GM03348 (cell line): ENCODE data around the gene NHSL1.

Experiments
- DNase-seq: peaks from one replicate; pipeline ENCODE4 v3.0.0; 2012; ENCODE audit warnings: low spot score

The NHSL1 gene

DNA sequence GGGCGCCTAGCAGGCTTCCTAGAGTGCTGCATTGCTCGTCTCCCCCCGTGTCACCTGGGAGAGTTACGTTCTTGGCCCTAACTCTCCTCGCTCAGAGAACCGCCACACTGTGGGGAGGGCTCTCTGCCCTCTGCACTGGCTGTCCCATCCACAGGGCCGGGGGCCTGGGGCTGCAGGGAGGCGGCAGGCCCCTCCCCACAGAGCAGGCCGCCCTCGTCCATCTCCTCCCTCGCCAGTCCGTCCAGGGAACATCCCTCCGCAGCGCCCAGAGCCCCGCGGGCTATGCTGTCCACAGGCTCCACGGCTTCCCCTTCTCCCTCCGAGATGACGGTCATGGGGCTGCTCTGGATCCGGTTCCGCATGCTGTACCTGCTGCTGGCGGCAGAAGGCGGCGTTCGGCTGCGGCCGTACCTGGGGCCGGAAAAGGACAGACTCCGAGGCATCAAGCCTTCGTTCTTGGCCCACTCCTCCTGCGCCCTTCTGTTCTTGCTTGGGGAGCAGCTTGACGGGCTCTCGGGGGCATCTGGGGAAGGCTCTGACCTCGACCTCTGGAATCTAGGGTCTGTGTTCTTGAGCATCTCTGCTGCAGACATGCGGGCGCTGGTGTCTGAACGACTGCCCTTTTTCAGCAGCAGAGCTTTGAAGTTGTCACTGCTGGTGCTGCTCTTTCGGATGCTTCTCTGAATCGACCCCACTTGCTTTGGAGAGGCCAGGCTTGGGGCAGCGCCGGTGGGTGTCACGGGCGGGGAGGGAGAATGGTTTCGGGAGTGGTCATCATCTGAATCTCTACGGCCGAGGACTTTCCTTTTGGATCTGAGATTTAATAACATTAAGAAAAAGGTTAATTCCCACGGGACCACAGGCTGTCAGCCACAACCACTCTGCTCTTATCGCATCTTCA is 75.0 kb downstream of the NHSL1 start:
- DNase-seq: no peak

DNA sequence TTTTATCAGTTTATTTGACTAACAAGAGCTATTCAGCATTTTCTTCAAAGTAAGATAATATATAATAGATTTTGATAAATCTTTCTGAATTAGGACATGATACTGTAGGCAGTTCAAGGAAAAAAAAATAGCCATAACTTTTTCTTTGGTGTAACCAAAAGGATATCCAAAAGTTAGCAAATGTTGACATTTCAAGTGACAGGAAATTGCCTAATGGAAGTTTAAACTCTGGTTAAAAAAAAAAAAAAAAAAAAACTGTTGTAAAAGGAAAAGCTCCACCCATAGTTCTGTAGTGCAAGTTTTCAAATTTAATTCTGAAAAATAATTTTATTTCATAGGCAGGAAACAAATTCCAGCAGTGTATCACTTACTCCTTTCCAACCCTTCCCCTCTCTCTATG is 76.4 kb downstream of the NHSL1 start:
- no peak for DNase-seq

- no peak for DNase-seq
Observed at GRCh38 chr6:138421608-138422007, 77.7 kb downstream of the NHSL1 start.

DNA sequence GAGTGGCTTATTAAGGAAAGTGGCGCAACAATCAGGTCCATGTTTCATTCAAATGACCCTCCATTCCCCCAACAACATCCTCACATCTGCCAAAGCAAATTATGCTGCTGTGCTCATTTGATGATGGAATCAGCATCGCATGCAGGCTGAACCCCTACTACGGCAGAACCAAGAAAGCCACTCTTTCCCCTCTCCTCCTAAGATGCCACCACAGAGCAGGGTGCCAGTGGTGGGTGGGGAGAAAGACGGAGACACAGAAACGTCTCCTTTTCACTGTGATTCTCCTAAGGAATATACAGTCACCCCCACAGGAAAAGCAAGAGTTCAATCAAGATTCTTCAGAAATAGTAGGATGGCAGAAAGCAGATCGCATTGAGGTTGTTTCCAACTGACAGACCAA is 78.2 kb downstream of the NHSL1 start:
- no peak for DNase-seq

- no peak for DNase-seq
Observed at GRCh38 chr6:138420356-138420755, 78.9 kb downstream of the NHSL1 start.

DNA sequence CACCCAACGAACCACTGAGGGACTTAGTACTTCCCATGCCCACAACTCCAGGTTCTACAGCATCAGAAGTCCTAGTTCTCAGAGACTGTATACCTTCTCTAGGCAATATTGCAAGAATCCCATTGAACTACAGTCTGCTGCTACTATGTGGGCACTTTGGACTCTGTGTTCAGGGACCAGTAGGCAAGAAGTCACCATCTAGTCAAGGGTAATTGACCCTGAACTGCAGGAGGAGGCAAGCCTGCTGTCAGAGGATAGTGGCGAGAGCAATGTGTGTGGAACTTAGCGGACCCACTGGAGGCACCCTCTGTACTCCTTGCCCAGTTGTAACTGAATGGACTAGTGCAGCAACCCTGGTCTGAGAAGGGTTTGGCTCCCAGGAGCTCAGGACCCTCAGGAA is 79.5 kb downstream of the NHSL1 start:
- DNase-seq: no peak

- DNase-seq: no peak
Observed at GRCh38 chr6:138418118-138418742, 81.1 kb downstream of the NHSL1 start.

DNA sequence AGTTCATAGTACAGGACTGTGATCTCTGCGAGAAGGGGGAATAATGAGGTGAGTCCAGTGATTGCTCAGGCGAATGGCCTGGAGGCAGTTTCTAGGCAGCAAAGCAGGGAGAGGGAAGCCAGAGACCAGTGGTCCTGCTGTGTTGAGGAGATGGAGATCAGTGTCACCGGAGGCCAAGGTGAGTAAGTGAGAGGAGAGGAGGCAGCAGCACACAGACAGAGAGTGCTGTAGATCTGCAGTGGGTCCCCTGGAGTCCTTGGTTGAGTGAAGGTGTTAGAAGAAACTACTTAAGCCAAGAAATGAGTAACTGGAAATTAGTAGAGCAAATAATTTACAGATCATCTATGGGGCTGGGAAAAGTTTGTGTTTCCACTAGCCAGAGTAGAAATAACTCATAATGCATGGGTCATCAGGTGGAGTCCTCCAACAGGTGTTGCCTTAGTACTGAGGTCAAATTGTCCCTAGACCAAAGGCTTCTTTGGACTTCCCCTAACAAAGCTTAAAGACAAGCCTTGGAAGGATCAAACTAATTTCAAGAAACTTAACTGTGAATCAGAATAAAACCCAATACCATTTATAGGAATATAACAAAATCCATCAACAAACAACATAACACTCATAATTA is 81.7 kb downstream of the NHSL1 start:
- no peak for DNase-seq

DNA sequence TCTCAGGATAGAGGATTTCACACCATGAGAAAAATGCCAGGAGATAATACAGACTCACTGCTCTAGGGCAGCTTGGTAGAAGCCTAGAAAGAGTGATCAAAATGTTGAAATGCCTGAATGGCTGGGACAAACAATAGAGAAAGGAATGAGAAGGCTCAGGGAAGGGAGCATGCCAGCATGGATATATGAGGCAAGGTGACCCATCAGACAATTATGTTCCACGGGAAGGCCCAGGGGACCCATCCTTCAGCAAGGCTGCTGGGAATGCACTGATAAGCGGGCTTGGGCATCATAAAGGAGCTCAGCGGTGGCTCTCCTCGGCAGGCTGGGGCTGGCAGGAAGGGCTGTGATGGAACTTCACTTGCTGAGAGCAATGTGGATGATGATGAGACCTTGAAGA is 83.1 kb downstream of the NHSL1 start:
- no peak for DNase-seq

GRCh38 chr6:138415125-138415524 is 84.2 kb downstream of the NHSL1 start:
- DNase-seq: no peak

DNA sequence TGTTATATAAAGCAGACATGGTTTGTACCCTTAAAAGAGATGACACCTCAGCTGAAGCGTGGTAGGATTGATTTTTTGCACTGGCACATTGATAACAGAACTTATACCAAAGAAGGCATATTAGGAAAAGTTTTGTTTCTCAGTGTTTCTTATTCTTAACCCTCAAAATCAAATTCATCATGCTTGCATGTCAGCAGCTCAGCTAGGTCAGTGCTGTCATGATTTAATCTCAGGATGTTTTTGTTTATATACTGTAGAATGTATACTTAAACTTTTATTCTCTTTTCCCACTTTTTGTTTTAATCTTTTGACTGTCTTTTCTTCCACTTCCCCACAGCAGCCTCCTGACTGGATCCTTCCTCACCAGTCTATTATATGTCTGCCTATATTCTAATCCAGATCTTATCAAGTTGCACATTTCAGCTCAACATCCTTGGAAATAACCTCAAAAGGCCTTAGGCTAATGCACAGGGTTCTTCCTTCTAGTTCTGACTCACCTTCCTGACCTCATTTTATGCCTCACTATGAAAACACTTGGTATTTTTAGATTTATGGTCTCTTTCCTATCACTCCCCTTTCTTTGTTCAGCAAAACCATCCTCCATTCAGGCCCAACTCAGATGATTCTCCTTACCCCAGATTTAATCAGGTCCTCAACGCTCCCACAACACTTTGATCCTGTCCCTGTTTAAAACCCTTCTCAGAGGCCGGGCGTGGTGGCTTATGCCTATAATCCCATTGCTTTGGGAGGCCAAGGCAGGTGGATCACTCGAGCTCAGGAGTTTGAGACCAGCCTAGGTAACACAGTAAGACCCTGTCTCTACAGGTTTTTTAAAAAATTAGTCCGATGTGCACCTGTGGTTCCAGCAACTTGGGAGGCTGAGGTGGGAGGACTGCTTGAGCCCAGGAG is 88.1 kb downstream of the NHSL1 start:
- DNase-seq: peak; percentile 28

- DNase-seq: no peak
Observed at GRCh38 chr6:138410048-138410735, 89.1 kb downstream of the NHSL1 start.

- DNase-seq: no peak
Observed at GRCh38 chr6:138406443-138406842, 92.9 kb downstream of the NHSL1 start.

DNA sequence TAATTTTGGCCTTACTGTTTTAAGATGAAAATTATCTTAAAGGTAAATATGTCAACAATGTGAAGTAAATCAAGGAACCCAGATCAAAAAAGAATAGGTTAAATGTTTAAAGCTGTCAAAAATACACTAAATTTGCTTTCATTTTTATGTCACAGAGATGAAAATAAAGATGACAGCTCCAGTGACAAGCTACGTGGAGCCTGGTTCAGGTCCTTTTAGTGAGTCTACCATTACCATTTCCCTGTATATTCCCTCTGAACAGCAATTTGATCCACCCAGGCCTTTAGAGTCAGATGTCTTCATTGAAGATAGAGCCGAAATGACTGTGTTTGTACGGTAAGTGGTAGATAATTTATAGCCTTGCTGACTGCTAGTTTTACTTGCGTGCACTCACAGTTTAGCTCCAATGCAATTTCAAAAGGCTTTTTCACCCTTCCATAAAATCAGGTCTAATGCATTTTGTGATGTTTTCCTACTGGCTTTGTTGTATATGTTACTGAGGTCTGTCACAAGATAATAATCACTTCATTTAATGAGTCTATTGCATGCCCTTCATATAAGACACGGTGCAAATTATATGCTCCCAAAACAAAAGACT is 93.4 kb downstream of the NHSL1 start:
- no peak for DNase-seq

- peak; percentile 55 for DNase-seq
Observed at GRCh38 chr6:138404666-138405337, 94.5 kb downstream of the NHSL1 start.

DNA sequence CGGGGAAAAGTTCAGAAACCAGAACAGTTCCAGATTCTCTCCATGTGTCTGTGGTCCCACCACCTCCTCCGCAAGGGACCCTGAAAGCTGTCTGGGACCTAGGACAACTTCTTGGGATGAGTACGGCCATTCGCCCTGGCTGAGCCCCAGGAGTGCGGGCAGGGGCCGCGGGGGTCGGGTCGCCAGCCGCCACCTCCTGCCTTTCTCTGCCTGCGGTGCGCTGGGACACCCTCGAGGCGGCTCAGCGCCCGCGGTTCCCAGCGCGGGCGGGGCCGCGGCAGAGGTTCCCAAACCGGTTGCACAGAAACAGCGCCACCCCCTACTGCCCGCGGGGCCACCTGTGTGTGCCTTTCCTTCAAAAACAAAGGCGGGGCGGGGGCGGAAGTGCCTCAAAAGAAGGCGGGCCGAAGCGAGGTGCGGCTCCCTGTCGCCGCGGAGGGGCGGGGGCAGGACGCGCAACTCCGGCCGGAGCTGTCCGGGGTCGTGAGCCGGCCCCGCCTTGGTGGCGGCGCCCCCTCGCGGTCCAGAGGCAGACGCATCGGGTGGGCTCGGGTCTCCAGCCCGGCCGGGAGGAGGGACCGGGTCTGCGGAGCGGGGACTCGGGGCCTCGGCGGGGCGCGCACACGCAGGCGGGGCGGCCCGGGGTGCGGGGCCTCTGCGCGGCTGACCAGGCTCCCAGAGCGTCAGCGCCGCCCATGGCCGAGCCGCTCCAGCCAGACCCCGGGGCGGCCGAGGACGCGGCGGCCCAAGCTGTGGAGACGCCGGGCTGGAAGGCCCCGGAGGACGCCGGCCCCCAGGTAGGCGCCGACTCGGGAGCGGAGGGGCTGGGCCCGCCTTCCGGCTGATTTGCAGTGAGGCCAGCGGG is 95.3 kb downstream of the NHSL1 start, which contains the start of gene HEBP2:
HEBP2 (plus strand) TSS at position 423 of the 865 bp plus-strand sequence; CDS start at position 696, 273 bp downstream.
- peak; percentile 95 for DNase-seq

GRCh38 chr6:138403324-138403800 is 95.9 kb downstream of the NHSL1 start:
- DNase-seq: peak; percentile 70

DNA sequence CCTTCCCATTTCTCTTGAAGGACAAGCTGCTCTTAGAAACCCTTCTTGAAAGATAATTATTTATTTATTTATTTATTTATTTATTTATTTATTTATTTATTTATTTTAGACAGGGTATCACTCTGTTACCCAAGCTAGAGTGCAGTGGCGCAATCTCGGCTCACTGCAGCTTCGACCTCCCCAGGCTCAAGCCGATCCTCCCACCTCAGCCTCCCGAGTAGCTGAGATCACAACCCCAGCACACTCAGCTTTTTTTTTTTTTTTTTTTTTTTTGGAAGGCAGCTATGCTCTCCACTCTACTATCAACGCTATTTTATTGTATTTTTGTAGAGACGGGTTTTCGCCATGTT is 96.5 kb downstream of the NHSL1 start:
- no peak for DNase-seq
